Measurements from ENCODE around the gene RBM20. TPM values are rescaled to one million over a fixed set of nuclear protein-coding genes. Genes with fewer than 3 reads are reported as not detected.

RBM20 gene
- total RNA-seq, 4 donors from 2014 or later: 0.54 to 4.3 (median 1.5) TPM

DNA sequence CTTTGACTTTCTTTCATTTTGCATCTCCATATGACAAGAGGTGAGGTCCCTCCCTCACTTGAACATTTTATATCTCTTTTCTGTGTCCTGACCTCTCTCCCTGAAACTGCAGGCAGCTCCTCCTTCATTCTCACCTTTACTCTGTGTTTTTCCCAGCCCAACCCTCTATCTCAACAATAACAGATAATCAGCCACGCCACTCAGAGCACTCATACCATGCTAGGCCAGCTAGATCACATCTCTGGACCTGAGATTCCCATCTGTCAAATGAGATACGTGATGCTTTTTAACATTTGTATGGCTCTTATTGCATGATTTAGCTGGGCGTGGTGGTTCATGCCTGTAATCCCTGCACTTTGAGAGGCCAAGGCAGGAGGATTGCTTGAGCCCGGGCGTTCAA lies 164.5 kb downstream of the RBM20 start:
- intact Hi-C loops (cut with DNase I): no loop called here
- H3K36me3 ChIP-seq: no peaks in the 10 kb centered on the region
- TF ChIP-seq, protein P1, sequence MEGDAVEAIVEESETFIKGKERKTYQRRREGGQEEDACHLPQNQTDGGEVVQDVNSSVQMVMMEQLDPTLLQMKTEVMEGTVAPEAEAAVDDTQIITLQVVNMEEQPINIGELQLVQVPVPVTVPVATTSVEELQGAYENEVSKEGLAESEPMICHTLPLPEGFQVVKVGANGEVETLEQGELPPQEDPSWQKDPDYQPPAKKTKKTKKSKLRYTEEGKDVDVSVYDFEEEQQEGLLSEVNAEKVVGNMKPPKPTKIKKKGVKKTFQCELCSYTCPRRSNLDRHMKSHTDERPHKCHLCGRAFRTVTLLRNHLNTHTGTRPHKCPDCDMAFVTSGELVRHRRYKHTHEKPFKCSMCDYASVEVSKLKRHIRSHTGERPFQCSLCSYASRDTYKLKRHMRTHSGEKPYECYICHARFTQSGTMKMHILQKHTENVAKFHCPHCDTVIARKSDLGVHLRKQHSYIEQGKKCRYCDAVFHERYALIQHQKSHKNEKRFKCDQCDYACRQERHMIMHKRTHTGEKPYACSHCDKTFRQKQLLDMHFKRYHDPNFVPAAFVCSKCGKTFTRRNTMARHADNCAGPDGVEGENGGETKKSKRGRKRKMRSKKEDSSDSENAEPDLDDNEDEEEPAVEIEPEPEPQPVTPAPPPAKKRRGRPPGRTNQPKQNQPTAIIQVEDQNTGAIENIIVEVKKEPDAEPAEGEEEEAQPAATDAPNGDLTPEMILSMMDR (IDR thresholded peaks at IDR 0.05): no peak
- no peak for TF ChIP-seq POLR2A (IDR thresholded peaks at IDR 0.05)
- H3K27me3 ChIP-seq: no peaks in the 10 kb centered on the region
- H3K4me3 ChIP-seq (replicated peaks in 1 of 3): no peak overlapping the region
- H3K9me3 ChIP-seq: no peaks in the 10 kb centered on the region
- no peak for DNase-seq
- 77 to 78% methylated on average over 5 of the region's 5 CpGs for WGBS, 2 donors
- H3K4me1 ChIP-seq: peaks cover 0 to 14% of the 10 kb centered on the region in 2 donors
- H3K27ac ChIP-seq: no peak overlapping the region

DNA sequence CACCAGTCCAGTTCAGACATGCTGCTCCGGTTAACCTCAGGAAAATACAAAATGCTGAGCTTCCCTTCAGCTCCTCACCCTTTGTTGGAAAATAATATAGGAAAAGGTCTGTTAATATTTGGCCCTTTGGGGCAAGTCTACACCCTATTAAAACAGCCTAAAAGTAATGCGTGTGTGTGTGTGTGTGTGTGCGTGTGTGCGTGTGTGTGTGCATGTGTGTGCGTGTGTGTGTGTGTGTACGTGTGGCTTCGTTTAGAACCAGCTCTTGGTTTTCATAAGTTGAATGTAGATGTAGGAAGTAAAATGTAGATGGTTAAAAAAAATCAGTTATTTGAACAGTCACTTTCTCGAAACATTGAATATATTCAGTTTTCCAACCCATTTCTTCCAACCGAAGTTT lies 166.5 kb downstream of the RBM20 start:
- DNase-seq: no peak
- no peaks in the 10 kb centered on the region for H3K4me1 ChIP-seq
- TF ChIP-seq, protein P1 (IDR thresholded peaks at IDR 0.05): no peak
- TF ChIP-seq POLR2A (IDR thresholded peaks at IDR 0.05): no peak
- H3K4me3 ChIP-seq (replicated peaks in 1 of 3): no peak overlapping the region
- H3K36me3 ChIP-seq: no peaks in the 10 kb centered on the region
- WGBS, 2 donors: 82 to 93% methylated on average over 9 of the region's 9 CpGs
- H3K9me3 ChIP-seq: no peaks in the 10 kb centered on the region
- intact Hi-C loops (cut with DNase I): no loop called here
- no peaks in the 10 kb centered on the region for H3K27me3 ChIP-seq
- no peak overlapping the region for H3K27ac ChIP-seq

DNA sequence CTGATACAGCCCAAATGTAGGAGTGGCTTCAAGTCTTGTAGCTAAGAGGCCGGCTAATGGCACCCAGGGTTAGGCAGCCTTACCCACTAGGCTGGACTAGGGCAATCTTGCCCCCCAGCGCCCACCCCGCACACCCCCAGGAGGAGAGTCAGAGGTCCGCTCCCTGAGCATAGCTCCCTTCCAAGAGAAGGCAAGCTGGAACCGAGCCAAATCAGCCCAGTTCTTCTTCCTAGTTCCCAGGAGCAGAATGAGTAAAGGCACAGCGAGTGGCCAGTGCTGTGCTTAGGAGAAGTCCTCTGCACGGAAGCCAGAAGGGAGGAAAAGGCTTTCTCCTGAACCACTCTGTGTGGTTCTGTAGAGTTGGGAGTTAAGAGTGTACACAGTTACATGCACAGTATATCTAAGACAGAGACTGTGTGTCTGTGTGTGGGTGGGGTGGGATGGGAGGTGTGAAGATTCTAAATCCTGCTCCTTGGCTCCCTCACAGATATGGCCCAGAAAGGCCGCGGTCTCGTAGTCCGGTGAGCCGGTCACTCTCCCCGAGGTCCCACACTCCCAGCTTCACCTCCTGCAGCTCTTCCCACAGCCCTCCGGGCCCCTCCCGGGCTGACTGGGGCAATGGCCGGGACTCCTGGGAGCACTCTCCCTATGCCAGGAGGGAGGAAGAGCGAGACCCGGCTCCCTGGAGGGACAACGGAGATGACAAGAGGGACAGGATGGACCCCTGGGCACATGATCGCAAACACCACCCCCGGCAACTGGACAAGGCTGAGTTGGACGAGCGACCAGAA lies 167.8 kb downstream of the RBM20 start:
- DNase-seq: peak in 1 of 2 donors; percentile 34
- Histone ChIP-seq H3K27me3 (no peaks in the 10 kb centered on the region), H3K36me3 (no peaks in the 10 kb centered on the region), H3K27ac (no peak overlapping the region), H3K9me3 (no peaks in the 10 kb centered on the region), H3K4me1 (peaks cover 7 to 8% of the 10 kb centered on the region in 2 donors), H3K4me3 (replicated peaks in 1 of 3) (no peak overlapping the region)
- no peak for TF ChIP-seq POLR2A (IDR thresholded peaks at IDR 0.05)
- TF ChIP-seq, protein P1 (IDR thresholded peaks at IDR 0.05): no peak
- intact Hi-C loops (cut with DNase I): no loop called here
- WGBS, 2 donors: 94 to 96% methylated on average over 19 to 23 of the region's 23 CpGs

DNA sequence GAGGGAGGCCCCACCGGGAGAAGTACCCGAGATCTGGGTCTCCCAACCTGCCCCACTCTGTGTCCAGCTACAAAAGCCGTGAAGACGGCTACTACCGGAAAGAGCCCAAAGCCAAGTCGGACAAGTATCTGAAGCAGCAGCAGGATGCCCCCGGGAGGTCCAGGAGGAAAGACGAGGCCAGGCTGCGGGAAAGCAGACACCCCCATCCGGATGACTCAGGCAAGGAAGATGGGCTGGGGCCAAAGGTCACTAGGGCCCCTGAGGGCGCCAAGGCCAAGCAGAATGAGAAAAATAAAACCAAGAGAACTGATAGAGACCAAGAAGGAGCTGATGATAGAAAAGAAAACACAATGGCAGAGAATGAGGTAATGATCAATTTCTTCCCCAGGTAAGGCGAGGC lies 168.4 kb downstream of the RBM20 start:
- Histone ChIP-seq H3K27me3 (no peaks in the 10 kb centered on the region), H3K27ac (no peak overlapping the region), H3K36me3 (no peaks in the 10 kb centered on the region), H3K9me3 (no peaks in the 10 kb centered on the region), H3K4me1 (peaks cover 13 to 14% of the 10 kb centered on the region in 2 donors), H3K4me3 (replicated peaks in 1 of 3) (no peak overlapping the region)
- TF ChIP-seq POLR2A (IDR thresholded peaks at IDR 0.05): no peak
- TF ChIP-seq, protein P1 (IDR thresholded peaks at IDR 0.05): no peak
- intact Hi-C loops (cut with DNase I): no loop called here
- 88 to 89% methylated on average over 12 of the region's 12 CpGs for WGBS, 2 donors
- no peak for DNase-seq

DNA sequence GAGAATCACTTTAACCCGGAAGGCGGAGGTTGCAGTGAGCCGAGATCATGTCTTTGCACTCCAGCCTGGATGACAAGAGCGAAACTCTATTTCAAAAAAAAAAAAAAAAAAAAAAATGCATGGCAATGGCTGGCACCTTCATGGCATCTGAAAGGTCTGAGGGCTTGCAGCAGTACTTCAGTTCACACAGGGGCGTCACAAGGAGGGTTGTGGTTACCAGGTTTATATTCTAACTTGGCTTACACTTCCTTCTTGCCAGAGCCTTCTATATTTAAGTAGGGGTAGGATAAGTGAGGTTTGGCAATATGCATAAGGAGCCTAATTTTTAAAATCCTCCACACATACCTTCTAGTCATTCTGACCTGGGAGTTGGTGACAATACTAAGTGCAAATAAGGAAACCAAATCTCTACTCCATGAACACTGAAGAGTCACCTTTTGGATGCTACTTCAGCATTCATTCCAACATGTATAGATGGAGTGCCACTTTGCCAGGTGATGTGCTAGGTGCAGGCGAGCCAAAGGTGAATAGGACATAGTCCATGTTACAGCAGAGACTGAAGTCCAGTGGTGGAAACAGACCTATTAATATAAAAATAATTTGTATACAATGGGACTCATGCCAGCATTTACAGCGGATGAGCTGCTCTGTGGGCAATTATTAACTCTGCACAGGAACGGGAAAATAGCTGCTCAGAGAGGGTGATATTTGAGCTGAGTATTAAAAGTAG lies 169.8 kb downstream of the RBM20 start:
- no peak for TF ChIP-seq POLR2A (IDR thresholded peaks at IDR 0.05)
- TF ChIP-seq, protein P1 (IDR thresholded peaks at IDR 0.05): no peak
- Histone ChIP-seq H3K4me1 (peaks cover 22 to 25% of the 10 kb centered on the region in 2 donors), H3K27me3 (no peaks in the 10 kb centered on the region), H3K27ac (no peak overlapping the region), H3K4me3 (replicated peaks in 1 of 3) (no peak overlapping the region), H3K36me3 (no peaks in the 10 kb centered on the region), H3K9me3 (no peaks in the 10 kb centered on the region)
- no peak for DNase-seq
- 85 to 90% methylated on average over 8 of the region's 8 CpGs for WGBS, 2 donors
- intact Hi-C loops (cut with DNase I): no loop called here

Data from thyroid gland (tissue), 4 donors.